Adrenal gland (tissue), 12 donors: ENCODE data around the gene G3BP2. TPM values are rescaled to one million over a fixed set of nuclear protein-coding genes. Genes with fewer than 3 reads are reported as not detected.

Experiments
- DNase-seq, 7 donors: peaks; one replicate each; pipeline ENCODE4 v3.0.0-alpha.2; 2019 to 2020
- H3K27ac ChIP-seq, 5 donors: fragments of 200-600 bp; sonication (generic) in 4 of 5; 1 replicate in 3 of 5; 2 replicates in 2 of 5; pipeline versions ENCODE4 v1.5.1 to v1.8.0; 2016 to 2020; ENCODE audit warnings: mild to moderate bottlenecking in 1 of 5
- H3K27me3 ChIP-seq: fragments of 200-600 bp; 2 replicates; pipeline ENCODE4 v1.8.0; 2021
- H3K36me3 ChIP-seq, 2 donors: fragments of 200-600 bp; replicated peaks in 1 of 2; 1 replicate in 1 of 2; 2 replicates in 1 of 2; pipeline versions ENCODE4 v1.5.1 to v1.8.0; 2018 to 2022
- H3K4me1 ChIP-seq, 2 donors: fragments of 200-600 bp; replicated peaks in 1 of 2; 1 replicate in 1 of 2; 2 replicates in 1 of 2; pipeline versions ENCODE4 v1.5.1 to v1.8.0; 2018 to 2021
- H3K4me3 ChIP-seq, 4 donors: fragments of 200-600 bp; sonication (generic) in 3 of 4; one replicate each; pipeline ENCODE4 v1.5.1; 2016 to 2018
- H3K9me3 ChIP-seq, 3 donors: fragments of 200-600 bp; sonication (generic) in 1 of 3; replicated peaks in 1 of 3; 1 replicate in 2 of 3; 2 replicates in 1 of 3; pipeline versions ENCODE4 v1.5.1 to v1.8.0; 2016 to 2021
- CTCF ChIP-seq, 6 experiments: fragments of 450-650 bp in 4 of 6; fragments of 200-600 bp in 2 of 6; sonication (generic) in 1 of 6; IDR thresholded peaks; 1 replicate in 5 of 6; 2 replicates in 1 of 6; pipeline versions ENCODE4 v1.5.1 to v1.8.0; 2016 to 2021; ENCODE audit warnings: antibody characterized with exemption in 6 of 6, mild to moderate bottlenecking in 2 of 6, moderate library complexity in 1 of 6
- POLR2A ChIP-seq, 2 donors: fragments of 450-650 bp; IDR thresholded peaks; one replicate each; pipeline ENCODE4 v1.6.1; 2017; ENCODE audit warnings: antibody characterized with exemption in 2 of 2, mild to moderate bottlenecking in 2 of 2, moderate library complexity in 1 of 2
- WGBS, 4 donors: extraction: QIAGEN DNeasy Blood & Tissue Kit in 2 of 4; methylation state at CpG; one replicate each; pipeline versions ENCODE4 v1.1.5 to v1.1.7; 2013 to 2017; 5-methylcytosine and 5-hydroxymethylcytosine counted together
- intact Hi-C, 2 donors: fragments of 100-400 bp; cut with DNase I; formaldehyde crosslinking; loops; one replicate each; pipeline versions ENCODE4 v1.14.1 to v1.15.0; 2022 to 2023
- polyA plus RNA-seq, 3 donors: library from polyadenylated mRNA; stranded (reverse); fragments of 200-250 nt in 2 of 3; fragments of 350-450 nt in 1 of 3; fragmentation: Illumina TruSeq in 1 of 3; extraction: RNeasy Lipid Tissue Mini Kit (QIAGEN cat#74804) in 1 of 3; gene quantifications; one replicate each; pipeline ENCODE4 v1.2.3, GENCODE V29; 2013 to 2014
- total RNA-seq, 9 donors: library from RNA; depleted of rRNA in 4 of 9; stranded (reverse); fragments of >200 nt in 4 of 9; fragments of 120-200 nt in 1 of 9; fragmentation: NEBNext Ultra II Directional in 1 of 9; extraction: Animal tissue kit (Norgen Biotek cat#: 25700) in 1 of 9; gene quantifications; one replicate each; pipeline versions ENCODE4 v1.1.0 to v1.2.4, GENCODE V29; 2013 to 2023
- donor health status: healthy with polysubstance abuse.
- donor health status: Bipolar disorder and iron deficiency.
- donor health status: DM: yes; HTN: yes; CAD: no.
- donor health status: DM: no; HTN: no; CAD: no.
- donor health status: DM: no; HTN: no; CAD: no.
- donor health status: DM: yes; HTN: yes; CAD: no.

Gene G3BP2
- total and polyA plus RNA-seq, 12 donors, result 10.0 to 215 (median 114) TPM

- WGBS, 4 donors, result 94 to 100% (median 94%) methylated on average over 4 of the region's 4 CpGs
- peaks cover 0 to 18% of the 10 kb centered on the region in 2 donors for H3K4me1 ChIP-seq
- H3K27ac ChIP-seq, result peak overlapping the region in 1 of 5 donors; percentile 21
- no peaks in the 10 kb centered on the region for H3K36me3 ChIP-seq
- no peak overlapping the region for H3K4me3 ChIP-seq
- intact Hi-C loops, result no loop called here
- DNase-seq, result no peak
- no peak for TF ChIP-seq POLR2A (IDR thresholded peaks at IDR 0.05)
- TF ChIP-seq CTCF (IDR thresholded peaks at IDR 0.05), result no peak
- H3K27me3 ChIP-seq, result no peaks in the 10 kb centered on the region
- no peaks in the 10 kb centered on the region for H3K9me3 ChIP-seq
Measured at GRCh38 chr4:75714011-75714410, 40.8 kb upstream of the G3BP2 start.

GRCh38 chr4:75710246-75710645 is 37.0 kb upstream of the G3BP2 start:
- Histone ChIP-seq H3K9me3 (no peaks in the 10 kb centered on the region), H3K36me3 (no peaks in the 10 kb centered on the region), H3K4me1 (peaks cover 0 to 11% of the 10 kb centered on the region in 2 donors), H3K27ac (peak overlapping the region in 1 of 5 donors; percentile 8), H3K4me3 (no peak overlapping the region), H3K27me3 (no peaks in the 10 kb centered on the region)
- no peak for DNase-seq
- TF ChIP-seq POLR2A (IDR thresholded peaks at IDR 0.05) (no peak), CTCF (IDR thresholded peaks at IDR 0.05) (no peak)
- intact Hi-C loops, result no loop called here
- WGBS, 4 donors, result 71 to 79% (median 73%) methylated on average over 4 of the region's 4 CpGs

- WGBS, 4 donors, result 92 to 97% (median 93%) methylated on average over 3 of the region's 3 CpGs
- TF ChIP-seq CTCF (IDR thresholded peaks at IDR 0.05), result peak in 2 of 6 experiments; percentile 11 to 12
- no peak for TF ChIP-seq POLR2A (IDR thresholded peaks at IDR 0.05)
Measured at GRCh38 chr4:75708218-75708691, 35.0 kb upstream of the G3BP2 start.

GRCh38 chr4:75705198-75705977 is 32.2 kb upstream of the G3BP2 start:
- no peak overlapping the region for H3K27ac ChIP-seq
- no peak overlapping the region for H3K4me3 ChIP-seq
- no peak for TF ChIP-seq POLR2A (IDR thresholded peaks at IDR 0.05)
- no peak for TF ChIP-seq CTCF (IDR thresholded peaks at IDR 0.05)
- H3K4me1 ChIP-seq, result no peaks in the 10 kb centered on the region
- no peak for DNase-seq
- H3K36me3 ChIP-seq, result no peaks in the 10 kb centered on the region
- no peaks in the 10 kb centered on the region for H3K27me3 ChIP-seq
- WGBS, 4 donors, result 93 to 98% (median 97%) methylated on average over 6 of the region's 6 CpGs
- intact Hi-C loops, result no loop called here
- H3K9me3 ChIP-seq, result no peaks in the 10 kb centered on the region

More at GRCh38 chr4:75708218-75708691, 35.0 kb upstream of the G3BP2 start:
- Histone ChIP-seq H3K4me1 (no peaks in the 10 kb centered on the region), H3K27ac (no peak overlapping the region), H3K9me3 (no peaks in the 10 kb centered on the region), H3K27me3 (no peaks in the 10 kb centered on the region), H3K4me3 (no peak overlapping the region), H3K36me3 (no peaks in the 10 kb centered on the region)
- DNase-seq, result no peak
- intact Hi-C loops, result no loop called here
